CD14-positive monocyte (primary cell): Measurements from ENCODE around the gene SLC25A43. TPM values are rescaled to one million over a fixed set of nuclear protein-coding genes. Genes with fewer than 3 reads are reported as not detected.

Experiments used
- DNase-seq, 3 donors: peaks; one replicate each; pipeline ENCODE4 v3.0.0-alpha.2; 2011 to 2022
- H2AFZ ChIP-seq: 2 replicates; pipeline ENCODE4 v1.6.0; 2012; ENCODE audit warnings: mild to moderate bottlenecking, low read depth, low read length, inconsistent platforms; ENCODE audit not compliant: insufficient read depth, poor library complexity, severe bottlenecking
- H3K27ac ChIP-seq, 2 donors: 1 replicate in 1 of 2; 2 replicates in 1 of 2; pipeline ENCODE4 v1.5.1; 2012 to 2013; ENCODE audit warnings: low read length in 2 of 2, control low read depth in 1 of 2, inconsistent platforms in 1 of 2, low read depth in 1 of 2, mild to moderate bottlenecking in 1 of 2
- H3K27me3 ChIP-seq, 2 donors: one replicate each; pipeline versions ENCODE4 v1.6.0 to v1.6.1; 2011 to 2013; ENCODE audit warnings: low read length in 2 of 2; ENCODE audit not compliant: control insufficient read depth in 2 of 2, insufficient read depth in 2 of 2
- H3K36me3 ChIP-seq, 2 donors: replicated peaks in 1 of 2; 1 replicate in 1 of 2; 2 replicates in 1 of 2; pipeline versions ENCODE4 v1.5.1 to v1.6.1; 2012 to 2013; ENCODE audit warnings: low read length in 2 of 2, control low read depth in 1 of 2, inconsistent platforms in 1 of 2, mild to moderate bottlenecking in 1 of 2; ENCODE audit not compliant: insufficient read depth in 2 of 2, control insufficient read depth in 1 of 2
- H3K4me1 ChIP-seq, 2 donors: 1 replicate in 1 of 2; 2 replicates in 1 of 2; pipeline versions ENCODE4 v1.5.1 to v1.6.1; 2012 to 2013; ENCODE audit warnings: low read length in 2 of 2, control low read depth in 1 of 2, inconsistent platforms in 1 of 2, mild to moderate bottlenecking in 1 of 2, moderate library complexity in 1 of 2; ENCODE audit not compliant: insufficient read depth in 2 of 2, control insufficient read depth in 1 of 2
- H3K4me2 ChIP-seq: replicated peaks from 2 replicates; pipeline ENCODE3; 2012; ENCODE audit warnings: low read length, moderate library complexity, mild to moderate bottlenecking; ENCODE audit not compliant: poor library complexity, severe bottlenecking; ENCODE audit errors: extremely low read depth
- H3K4me3 ChIP-seq, 3 experiments: fragments of 200-600 bp in 1 of 3; sonication (generic) in 1 of 3; replicated peaks in 1 of 3; 1 replicate in 2 of 3; 2 replicates in 1 of 3; pipeline ENCODE4 v1.5.1; 2011 to 2013; ENCODE audit warnings: low read length in 3 of 3, mild to moderate bottlenecking in 3 of 3, control low read depth in 2 of 3, low read depth in 2 of 3, inconsistent platforms in 1 of 3, moderate library complexity in 1 of 3
- H3K79me2 ChIP-seq: 2 replicates; pipeline ENCODE4 v1.6.0; 2012; ENCODE audit warnings: mild to moderate bottlenecking, control low read depth, inconsistent platforms, low read length, moderate library complexity; ENCODE audit not compliant: insufficient read depth
- H3K9ac ChIP-seq: 2 replicates; pipeline ENCODE4 v1.6.0; 2017; ENCODE audit warnings: low read length, mild to moderate bottlenecking; ENCODE audit not compliant: insufficient read depth, poor library complexity, severe bottlenecking
- H3K9me3 ChIP-seq, 2 donors: replicated peaks in 1 of 2; 1 replicate in 1 of 2; 2 replicates in 1 of 2; pipeline versions ENCODE4 v1.5.1 to v1.6.1; 2012 to 2013; ENCODE audit warnings: low read length in 2 of 2, control low read depth in 1 of 2; ENCODE audit not compliant: control insufficient read depth in 1 of 2, insufficient read depth in 1 of 2
- H4K20me1 ChIP-seq: 2 replicates; pipeline ENCODE4 v1.6.0; 2012; ENCODE audit warnings: mild to moderate bottlenecking, low read length, control low read depth, moderate library complexity; ENCODE audit not compliant: insufficient read depth
- H3K27ac Mint-ChIP-seq, 7 donors: one replicate each; pipeline ENCODE4 v1.8.0; 2020; ENCODE audit warnings: mild to moderate bottlenecking in 7 of 7, mixed read lengths in 7 of 7, moderate library complexity in 6 of 7, inconsistent platforms in 2 of 7
- H3K27me3 Mint-ChIP-seq, 3 donors: one replicate each; pipeline ENCODE4 v1.8.0; 2021 to 2022; ENCODE audit warnings: low read depth in 3 of 3, mild to moderate bottlenecking in 3 of 3, mixed read lengths in 3 of 3, moderate library complexity in 3 of 3, inconsistent platforms in 1 of 3
- H3K36me3 Mint-ChIP-seq, 2 donors: one replicate each; pipeline ENCODE4 v1.8.0; 2020; ENCODE audit warnings: mixed read lengths in 2 of 2, inconsistent platforms in 1 of 2, mild to moderate bottlenecking in 1 of 2
- H3K4me1 Mint-ChIP-seq: one replicate; pipeline ENCODE4 v1.8.0; 2020; ENCODE audit warnings: mild to moderate bottlenecking, mixed read lengths
- H3K4me3 Mint-ChIP-seq, 2 donors: one replicate each; pipeline ENCODE4 v1.8.0; 2020; ENCODE audit warnings: mild to moderate bottlenecking in 2 of 2, mixed read lengths in 2 of 2, moderate library complexity in 1 of 2
- H3K9me3 Mint-ChIP-seq, 7 donors: one replicate each; pipeline ENCODE4 v1.8.0; 2020 to 2022; ENCODE audit warnings: mixed read lengths in 7 of 7, mild to moderate bottlenecking in 6 of 7, moderate library complexity in 6 of 7, inconsistent platforms in 2 of 7
- CTCF ChIP-seq: fragments of 200-600 bp; IDR thresholded peaks from one replicate; pipeline ENCODE4 v1.8.0; 2022; ENCODE audit warnings: antibody characterized with exemption, mild to moderate bottlenecking
- WGBS: methylation state at CpG from one replicate; pipeline ENCODE4 v1.1.5; 2013; ENCODE audit warnings: missing lambda C conversion rate; ENCODE audit not compliant: insufficient coverage; 5-methylcytosine and 5-hydroxymethylcytosine counted together
- intact Hi-C, 2 donors: fragments of 100-400 bp; cut with micrococcal nuclease; formaldehyde crosslinking; loops; one replicate each; pipeline versions ENCODE4 v1.15.0 to v1.15.1; 2023
- polyA plus RNA-seq, 3 donors: library from polyadenylated mRNA; depleted of rRNA in 1 of 3; unstranded in 2 of 3; stranded (reverse) in 1 of 3; fragments of 300-500 nt in 2 of 3; fragments of >200 nt in 1 of 3; fragmentation: Illumina TruSeq in 2 of 3; gene quantifications; 1 replicate in 2 of 3; 2 replicates in 1 of 3; pipeline ENCODE4 v1.2.3, GENCODE V29; 2012 to 2021

SLC25A43 gene
- polyA plus RNA-seq, 3 donors, result 6.8 to 9.2 (median 8.6) TPM

DNA sequence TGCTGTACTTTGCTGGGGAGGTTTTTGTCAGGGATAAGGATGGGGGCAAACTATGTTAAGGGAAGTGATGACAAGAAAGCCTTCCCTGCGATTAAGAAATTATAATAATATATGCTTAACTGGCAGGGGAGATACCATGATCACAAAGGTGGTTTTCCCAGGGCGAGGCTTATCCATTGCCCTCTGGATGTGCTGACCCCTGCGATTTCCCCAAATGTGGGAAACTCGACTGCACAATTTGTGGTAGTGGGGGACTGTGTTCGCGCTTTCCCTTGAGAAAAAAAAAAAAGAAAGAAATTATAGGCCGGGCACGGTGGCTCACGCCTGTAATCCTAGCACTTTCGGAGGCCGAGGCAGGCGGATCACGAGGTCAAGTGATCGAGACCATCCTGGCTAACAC, 24.5 kb downstream of the SLC25A43 start:
- H3K4me2 ChIP-seq, result no peak overlapping the region
- Mint-ChIP-seq H3K27me3 (peaks cover 0 to 7% (median 0%) of the 10 kb centered on the region in 3 donors), H3K4me1 (peaks cover 14% of the 10 kb centered on the region), H3K36me3 (peaks cover 4 to 16% of the 10 kb centered on the region in 2 donors), H3K27ac (peak overlapping the region in 1 of 7 donors; percentile 11), H3K9me3 (peaks cover 0 to 4% (median 0%) of the 10 kb centered on the region in 7 donors), H3K4me3 (no peak overlapping the region)
- DNase-seq, result peak in 2 of 3 donors; percentile 6 to 23
- TF ChIP-seq CTCF, result no peak
- no peaks in the 10 kb centered on the region for H3K9me3 ChIP-seq
- H3K27me3 ChIP-seq, result no peaks in the 10 kb centered on the region
- H3K9ac ChIP-seq, result no peak overlapping the region
- no peaks in the 10 kb centered on the region for H4K20me1 ChIP-seq
- peaks cover 8 to 23% of the 10 kb centered on the region in 2 donors for H3K36me3 ChIP-seq
- H3K27ac ChIP-seq, result no peak overlapping the region
- H2AFZ ChIP-seq, result no peak overlapping the region
- 100% methylated on average over 2 of the region's 14 CpGs for WGBS
- H3K4me1 ChIP-seq, result peaks cover 8 to 9% of the 10 kb centered on the region in 2 donors
- intact Hi-C loops, result no loop called here
- H3K79me2 ChIP-seq, result no peaks in the 10 kb centered on the region
- no peak overlapping the region for H3K4me3 ChIP-seq

GRCh38 chrX:119424999-119425398, 25.9 kb downstream of the SLC25A43 start:
- Histone ChIP-seq H3K9ac (no peak overlapping the region), H3K9me3 (no peaks in the 10 kb centered on the region), H3K4me3 (no peak overlapping the region), H3K36me3 (peaks cover 5 to 14% of the 10 kb centered on the region in 2 donors), H4K20me1 (no peaks in the 10 kb centered on the region), H2AFZ (no peak overlapping the region), H3K27ac (no peak overlapping the region), H3K79me2 (no peaks in the 10 kb centered on the region), H3K4me1 (peaks cover 8 to 9% of the 10 kb centered on the region in 2 donors), H3K4me2 (no peak overlapping the region), H3K27me3 (no peaks in the 10 kb centered on the region)
- TF ChIP-seq CTCF, result no peak
- Mint-ChIP-seq H3K36me3 (peaks cover 5 to 11% of the 10 kb centered on the region in 2 donors), H3K4me3 (no peak overlapping the region), H3K9me3 (peaks cover 0 to 5% (median 0%) of the 10 kb centered on the region in 7 donors), H3K27ac (no peak overlapping the region), H3K4me1 (peaks cover 14% of the 10 kb centered on the region), H3K27me3 (peaks cover 0 to 7% (median 0%) of the 10 kb centered on the region in 3 donors)
- 100% methylated on average over 1 of the region's 6 CpGs for WGBS
- no peak for DNase-seq
- intact Hi-C loops, result no loop called here
